Measurements from ENCODE around the gene BCAN.

DNA sequence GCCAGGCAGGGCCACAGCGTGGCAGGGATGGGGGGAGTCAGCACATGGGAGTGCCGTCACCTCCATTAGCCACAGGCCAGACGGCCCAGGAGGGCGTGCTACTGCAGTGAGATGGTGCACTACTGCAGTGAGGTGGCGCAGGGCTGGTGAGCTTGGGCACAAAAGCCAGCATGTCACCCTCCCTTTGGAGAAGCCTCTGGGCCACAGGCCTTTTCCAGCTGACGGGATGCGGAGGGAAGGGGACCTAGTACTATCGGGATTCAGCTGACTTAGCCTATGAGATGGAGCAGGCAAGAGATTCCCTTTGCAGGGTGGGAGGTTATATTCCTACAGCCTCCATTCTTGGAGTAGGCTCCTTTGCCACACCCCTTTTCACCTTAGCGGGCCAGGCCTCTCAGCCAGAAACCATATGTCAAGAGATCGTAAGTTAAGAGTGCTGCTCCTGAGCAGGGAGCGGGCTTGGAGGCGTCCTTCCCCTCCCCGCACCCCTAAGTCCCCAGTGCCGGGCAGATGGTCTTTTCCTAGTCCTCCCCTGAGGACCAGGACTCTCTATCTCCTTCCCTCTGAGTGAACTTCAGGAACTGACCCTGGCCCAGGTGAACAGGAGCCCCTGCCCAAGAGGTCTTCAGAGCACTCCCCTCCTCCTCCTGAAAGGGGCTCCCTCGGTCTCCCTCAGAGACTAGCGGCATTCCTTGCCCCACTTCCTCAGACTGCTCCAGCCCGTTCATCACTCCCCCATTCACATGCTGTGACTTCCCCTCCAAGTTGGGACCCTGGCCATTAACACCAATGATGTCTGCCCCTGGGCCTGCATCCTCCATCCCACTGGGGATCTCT is 27.1 kb downstream of the BCAN start:
- TF ChIP-seq, protein P1, sequence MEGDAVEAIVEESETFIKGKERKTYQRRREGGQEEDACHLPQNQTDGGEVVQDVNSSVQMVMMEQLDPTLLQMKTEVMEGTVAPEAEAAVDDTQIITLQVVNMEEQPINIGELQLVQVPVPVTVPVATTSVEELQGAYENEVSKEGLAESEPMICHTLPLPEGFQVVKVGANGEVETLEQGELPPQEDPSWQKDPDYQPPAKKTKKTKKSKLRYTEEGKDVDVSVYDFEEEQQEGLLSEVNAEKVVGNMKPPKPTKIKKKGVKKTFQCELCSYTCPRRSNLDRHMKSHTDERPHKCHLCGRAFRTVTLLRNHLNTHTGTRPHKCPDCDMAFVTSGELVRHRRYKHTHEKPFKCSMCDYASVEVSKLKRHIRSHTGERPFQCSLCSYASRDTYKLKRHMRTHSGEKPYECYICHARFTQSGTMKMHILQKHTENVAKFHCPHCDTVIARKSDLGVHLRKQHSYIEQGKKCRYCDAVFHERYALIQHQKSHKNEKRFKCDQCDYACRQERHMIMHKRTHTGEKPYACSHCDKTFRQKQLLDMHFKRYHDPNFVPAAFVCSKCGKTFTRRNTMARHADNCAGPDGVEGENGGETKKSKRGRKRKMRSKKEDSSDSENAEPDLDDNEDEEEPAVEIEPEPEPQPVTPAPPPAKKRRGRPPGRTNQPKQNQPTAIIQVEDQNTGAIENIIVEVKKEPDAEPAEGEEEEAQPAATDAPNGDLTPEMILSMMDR (IDR thresholded peaks at IDR 0.05), result no peak
- TF ChIP-seq POLR2A (IDR thresholded peaks at IDR 0.05), result no peak
- TF ChIP-seq POLR2AphosphoS5 (IDR thresholded peaks at IDR 0.05; ENCODE audit: insufficient read depth in 1 of 2, low read depth in 1 of 2), result no peak
